K562 (cell line): ENCODE data around the gene TSEN34.

Source experiments
- CEBPB ChIP-seq: fragments of 450-650 bp; IDR thresholded peaks from 2 replicates; pipeline ENCODE4 v1.6.1; 2016; ENCODE audit warnings: missing genetic modification characterization, missing compliant biosample characterization
- CTCF ChIP-seq, 3 experiments: IDR thresholded peaks in 2 of 3; conservative IDR thresholded peaks in 1 of 3; 2 replicates each; pipeline ENCODE4 v1.5.1; 2011 to 2012; ENCODE audit warnings: low read length in 3 of 3, mild to moderate bottlenecking in 3 of 3, control low read depth in 2 of 3, improper control_type of control experiment in 1 of 3, inconsistent platforms in 1 of 3, low read depth in 1 of 3, mixed read lengths in 1 of 3, moderate library complexity in 1 of 3; ENCODE audit not compliant: insufficient read depth in 2 of 3
- GABPB1 ChIP-seq: sonication (generic); formaldehyde crosslinking; IDR thresholded peaks from 2 replicates; pipeline ENCODE4 v1.8.0; 2022; ENCODE audit warnings: mild to moderate bottlenecking, missing genetic modification reagents
- MEF2D ChIP-seq: conservative IDR thresholded peaks from 2 replicates; pipeline ENCODE4 v1.6.1; 2016; ENCODE audit warnings: low read depth, missing genetic modification characterization, missing compliant biosample characterization
- NRF1 ChIP-seq, 2 experiments: fragments of 450-650 bp; IDR thresholded peaks in 1 of 2; conservative IDR thresholded peaks in 1 of 2; 2 replicates each; pipeline ENCODE4 v1.6.1; 2014; ENCODE audit warnings: mild to moderate bottlenecking in 2 of 2

GRCh38 chr19:54183431-54183830, 7.7 kb upstream of the TSEN34 start:
- no peak for TF ChIP-seq NRF1 (conservative IDR thresholded peaks at IDR 0.05 in 1 of 2, IDR thresholded peaks at IDR 0.05 in 1 of 2)
- TF ChIP-seq CEBPB (tag), result no peak
- TF ChIP-seq CTCF (IDR thresholded peaks at IDR 0.05 in 2 of 3, conservative IDR thresholded peaks at IDR 0.05 in 1 of 3; ENCODE audit: insufficient read depth in 2 of 3, low read depth in 1 of 3, low read length in 3 of 3), result no peak
- TF ChIP-seq MEF2D (tag), result no peak
- no peak for TF ChIP-seq GABPB1 (CRISPR knock-in tag)
